LoVo (cell line): ENCODE measurements around the gene MRPL18.
A peak's percentile ranks its signal among the peaks of the same experiment; 100 is the strongest.
"Not testable (repeated sequence)": the region's sequence is repeated elsewhere in the genome, so short reads cannot be mapped to it uniquely, and the experiment has no call there.

Experiments
- DNase-seq: peaks from one replicate; pipeline ENCODE4 v3.0.0-alpha.2; 2016; ENCODE audit warnings: low spot score

Gene MRPL18

GRCh38 chr6:159777240-159777904 lies 12.9 kb upstream of the MRPL18 start:
- no peak for DNase-seq

GRCh38 chr6:159778131-159778530 lies 12.1 kb upstream of the MRPL18 start:
- DNase-seq: no peak

GRCh38 chr6:159778542-159779103 lies 11.6 kb upstream of the MRPL18 start:
- no peak for DNase-seq

DNA sequence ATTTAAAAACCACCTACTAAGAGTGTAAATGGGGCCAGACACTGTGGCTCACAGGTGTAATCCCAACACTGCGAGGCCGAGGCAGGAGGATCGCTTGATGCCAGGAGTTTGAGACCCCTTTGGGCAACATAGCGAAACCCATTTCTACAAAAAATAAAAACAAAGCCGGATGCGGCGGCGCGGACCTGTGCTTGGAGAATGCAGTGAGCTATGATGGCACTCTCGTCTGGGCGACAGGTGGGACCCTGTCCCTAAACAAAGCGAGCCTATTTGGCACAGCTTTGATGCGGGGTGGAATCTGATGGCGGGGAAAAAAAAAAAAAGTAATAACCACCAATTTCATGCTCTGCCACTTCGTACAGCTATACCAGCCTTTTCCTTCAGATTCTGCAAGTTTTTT lies 2.0 kb upstream of the MRPL18 start:
- DNase-seq: no peak

DNA sequence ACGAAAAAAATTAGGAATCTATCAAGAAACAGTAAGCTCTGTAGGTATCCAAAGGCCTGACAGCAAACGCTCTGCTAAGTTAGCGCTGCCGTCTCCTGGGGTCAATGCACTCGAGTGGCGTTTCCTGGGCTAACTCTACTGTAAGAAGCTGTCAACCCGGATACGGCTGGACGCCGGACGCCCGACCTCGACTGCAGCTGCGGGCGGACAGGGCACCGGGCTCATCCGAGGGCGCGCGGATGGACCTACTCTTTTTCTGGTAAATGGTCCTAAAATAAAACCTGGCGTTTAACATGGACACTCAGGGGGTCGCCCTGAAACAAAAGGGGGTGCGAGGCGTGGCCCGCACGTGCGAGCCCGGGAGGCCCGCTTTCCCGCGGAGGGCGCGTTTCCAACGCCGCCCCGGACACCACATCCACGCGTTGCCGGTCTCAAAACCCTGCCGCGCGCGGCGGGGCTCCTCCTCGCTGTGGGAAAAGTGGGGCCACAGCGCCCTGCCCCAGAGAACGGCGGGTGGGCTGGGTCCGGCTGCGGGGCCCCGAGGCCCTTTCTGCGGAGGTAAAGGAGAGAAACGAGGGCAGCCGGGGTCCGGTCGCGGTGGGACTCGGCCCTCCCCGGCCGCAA lies 1.4 kb upstream of the MRPL18 start:
- peak; percentile 3 for DNase-seq

DNA sequence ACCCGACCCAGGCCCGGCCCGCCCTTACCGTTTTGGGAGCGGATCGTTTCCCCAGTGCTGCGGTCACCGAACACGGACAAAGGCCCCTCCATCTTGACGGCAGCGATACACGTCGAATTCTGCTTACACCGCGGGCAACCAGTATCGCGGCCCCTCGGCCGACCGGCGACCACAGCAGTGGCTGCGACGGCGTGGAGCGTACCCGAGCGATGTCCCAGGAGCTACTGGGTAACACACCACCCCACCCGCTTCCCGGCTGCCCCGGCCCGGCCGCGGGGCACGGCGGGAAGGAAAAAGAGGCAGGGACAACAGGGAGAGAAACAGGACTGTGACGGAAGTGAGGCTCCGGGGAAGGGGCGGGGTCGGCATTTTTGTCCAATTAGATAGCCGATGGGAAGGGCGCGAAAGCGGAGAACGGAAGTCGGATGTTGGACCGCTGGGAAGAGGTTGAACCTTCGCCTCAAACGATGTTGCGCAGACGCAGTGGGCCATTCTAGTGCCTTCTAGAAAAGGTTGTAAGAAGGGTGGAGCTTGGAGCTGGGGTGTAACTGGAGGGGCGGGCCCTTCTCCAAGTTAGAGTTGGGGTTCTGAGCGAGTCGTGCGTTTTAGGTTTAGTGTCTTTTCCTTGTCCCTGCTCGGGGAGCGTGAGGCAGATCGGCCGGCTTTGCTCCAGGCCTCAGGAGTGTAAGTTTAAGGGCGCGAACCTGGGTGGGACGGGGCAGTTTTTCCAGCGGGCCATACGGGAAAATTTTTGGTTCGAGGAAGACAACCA lies 704 bp upstream of the MRPL18 start, which contains the start of gene TCP1:
Gene TCP1 (minus strand): TSS at position 226 of the 772 bp plus-strand sequence. CDS start 134 bp downstream, at position 92.
- DNase-seq: peak; percentile 99

DNA sequence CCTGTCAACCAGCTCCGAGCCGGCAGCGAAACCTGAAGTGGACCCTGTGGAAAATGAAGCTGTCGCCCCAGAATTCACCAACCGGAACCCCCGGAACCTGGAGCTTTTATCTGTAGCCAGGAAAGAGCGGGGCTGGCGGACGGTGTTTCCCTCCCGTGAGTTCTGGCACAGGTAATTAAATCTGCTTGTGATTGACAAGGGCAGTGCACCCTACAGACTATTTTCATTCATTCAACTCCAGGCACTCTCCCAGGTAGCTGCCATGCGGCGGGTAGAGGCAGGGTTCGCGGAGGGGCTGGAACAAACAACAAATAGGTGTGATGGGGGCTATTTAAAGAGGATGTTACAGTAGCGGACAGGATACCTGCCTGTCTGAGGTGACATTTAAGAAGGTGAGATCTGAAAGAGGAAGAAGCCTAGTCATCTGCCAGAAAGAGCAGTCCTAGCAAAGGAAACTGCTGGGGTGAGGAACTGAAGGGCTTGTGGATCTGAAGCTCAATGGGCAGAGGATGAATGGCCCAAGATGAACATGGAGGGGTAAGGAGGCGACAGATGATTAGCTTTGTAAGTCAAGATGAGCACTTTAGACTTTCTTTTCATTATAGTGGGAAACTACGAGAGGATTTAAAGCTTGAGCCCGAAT lies 810 bp downstream of the MRPL18 start:
- DNase-seq: no peak

GRCh38 chr6:159794976-159795375 lies 4.7 kb downstream of the MRPL18 start:
- not testable (repeated sequence) for DNase-seq

- DNase-seq: no peak
These were observed 7.3 kb downstream of the MRPL18 start for GRCh38 chr6:159797554-159797953.

GRCh38 chr6:159800141-159800865 lies 10.0 kb downstream of the MRPL18 start, which contains the start of gene PNLDC1:
PNLDC1 (plus strand) TSS chr6:159800276; CDS start chr6:159800308, 32 bp downstream.
- DNase-seq: no peak

DNA sequence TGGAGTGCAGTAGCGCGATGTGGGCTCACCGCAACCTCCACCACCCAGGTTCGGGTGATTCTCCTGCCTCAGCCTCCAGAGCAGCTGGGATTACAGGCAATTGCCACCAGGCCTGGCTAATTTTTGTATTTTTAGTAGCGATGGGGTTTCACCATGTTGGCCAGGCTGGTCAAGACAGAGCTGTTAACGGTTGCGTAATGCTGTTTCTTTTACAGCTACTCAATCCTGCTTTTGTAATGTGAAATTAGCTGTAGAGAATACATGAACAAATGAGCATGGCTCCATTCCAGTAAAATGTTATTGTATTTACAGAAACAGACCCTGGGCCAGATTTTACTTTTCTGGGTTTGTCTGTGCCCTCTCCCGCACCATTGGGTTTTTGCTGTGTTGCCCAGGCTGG lies 11.7 kb downstream of the MRPL18 start:
- no peak for DNase-seq

GRCh38 chr6:159804504-159804903 lies 14.2 kb downstream of the MRPL18 start:
- no peak for DNase-seq

GRCh38 chr6:159805440-159806020 lies 15.3 kb downstream of the MRPL18 start:
- DNase-seq: no peak

- no peak for DNase-seq
These were observed 15.8 kb downstream of the MRPL18 start for GRCh38 chr6:159806021-159806458.

- peak; percentile 25 for DNase-seq
These were observed 17.0 kb downstream of the MRPL18 start for GRCh38 chr6:159807150-159807858.

- no peak for DNase-seq
These were observed 18.4 kb downstream of the MRPL18 start for GRCh38 chr6:159808647-159809046.

GRCh38 chr6:159809149-159809548 lies 18.9 kb downstream of the MRPL18 start:
- DNase-seq: no peak

- DNase-seq: no peak
These were observed 23.5 kb downstream of the MRPL18 start for GRCh38 chr6:159813781-159814180.

- no peak for DNase-seq
These were observed 25.1 kb downstream of the MRPL18 start for GRCh38 chr6:159815410-159815809.

DNA sequence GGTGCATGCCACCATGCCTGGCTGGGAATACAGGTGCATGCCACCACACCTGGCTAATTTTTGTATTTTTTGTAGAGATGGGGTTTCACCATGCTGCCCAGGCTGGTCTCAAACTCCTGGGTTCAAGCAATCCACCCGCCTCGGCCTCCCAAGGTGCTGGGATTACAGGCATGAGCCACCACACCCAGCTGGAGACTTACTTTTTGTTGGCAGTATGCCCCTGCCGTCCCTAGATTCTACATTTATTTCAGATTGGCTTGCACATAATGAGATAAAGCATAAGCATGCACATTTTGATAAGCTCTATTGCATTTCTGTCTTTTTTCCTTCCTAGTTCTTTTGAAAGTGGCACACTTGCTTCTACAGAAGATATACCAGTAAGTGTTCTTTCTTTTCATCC lies 26.5 kb downstream of the MRPL18 start:
- DNase-seq: not testable (repeated sequence)
